ENCODE data around the gene ALG12. TPM values are rescaled to one million over a fixed set of nuclear protein-coding genes. Genes with fewer than 3 reads are reported as not detected.
A peak's percentile ranks its signal among the peaks of the same experiment; 100 is the strongest.

Gene ALG12
- total RNA-seq, 1 experiment from 2014 or later: 25.4 TPM

- no peaks in the 10 kb centered on the region for H3K27me3 Mint-ChIP-seq (ENCODE audit: unreplicated experiment)
- peak; percentile 40 for DNase-seq
- intact Hi-C loops (cut with micrococcal nuclease; ENCODE audit: unreplicated experiment): no loop called here
- peaks cover 13% of the 10 kb centered on the region for H3K4me1 Mint-ChIP-seq (ENCODE audit: low read depth, unreplicated experiment)
- CTCF ChIA-PET: interaction anchor here (0.7 to 3.7 kb wide), 7 partner anchors 12 to 80 kb away, joined by 3 to 30 read pairs (median 5); no protein-coding TSS in a partner anchor
- H3K9me3 Mint-ChIP-seq (ENCODE audit: low read depth, unreplicated experiment): no peaks in the 10 kb centered on the region
- no TSS peak for BruUV-seq (replicated peaks)
- H3K27ac Mint-ChIP-seq (ENCODE audit: unreplicated experiment): peak overlapping the region; percentile 93
- peak overlapping the region; percentile 58 for H3K4me3 Mint-ChIP-seq (ENCODE audit: low read depth, unreplicated experiment)
- peaks cover 62% of the 10 kb centered on the region for H3K36me3 Mint-ChIP-seq (ENCODE audit: insufficient read depth, unreplicated experiment)
- TF ChIP-seq CTCF (IDR thresholded peaks at IDR 0.05; ENCODE audit: unreplicated experiment): no peak
Observed at GRCh38 chr22:49950396-49950994, 32.3 kb upstream of the ALG12 start.

GRCh38 chr22:49949914-49950292 is 31.7 kb upstream of the ALG12 start:
- Mint-ChIP-seq H3K9me3 (ENCODE audit: low read depth, unreplicated experiment) (no peaks in the 10 kb centered on the region), H3K4me3 (ENCODE audit: low read depth, unreplicated experiment) (peak overlapping the region; percentile 76), H3K27ac (ENCODE audit: unreplicated experiment) (peak overlapping the region; percentile 93), H3K27me3 (ENCODE audit: unreplicated experiment) (no peaks in the 10 kb centered on the region), H3K36me3 (ENCODE audit: insufficient read depth, unreplicated experiment) (peaks cover 65% of the 10 kb centered on the region), H3K4me1 (ENCODE audit: low read depth, unreplicated experiment) (peaks cover 17% of the 10 kb centered on the region)
- intact Hi-C loops (cut with micrococcal nuclease; ENCODE audit: unreplicated experiment): loop anchor here (2.0 kb wide), 1 partner anchor 13 kb away; no protein-coding TSS in a partner anchor
- no peak for DNase-seq
- TF ChIP-seq CTCF (IDR thresholded peaks at IDR 0.05; ENCODE audit: unreplicated experiment): no peak
- CTCF ChIA-PET: interaction anchor here (0.7 to 3.7 kb wide), 3 partner anchors 14 to 19 kb away, joined by 3 to 30 read pairs (median 6); no protein-coding TSS in a partner anchor
- BruUV-seq (replicated peaks): no TSS peak

- intact Hi-C loops (cut with micrococcal nuclease; ENCODE audit: unreplicated experiment): loop anchor here (2.0 kb wide), 1 partner anchor 14 kb away; no protein-coding TSS in a partner anchor
- no peak for TF ChIP-seq CTCF (IDR thresholded peaks at IDR 0.05; ENCODE audit: unreplicated experiment)
- Mint-ChIP-seq H3K36me3 (ENCODE audit: insufficient read depth, unreplicated experiment) (peaks cover 65% of the 10 kb centered on the region), H3K4me1 (ENCODE audit: low read depth, unreplicated experiment) (peaks cover 17% of the 10 kb centered on the region), H3K27ac (ENCODE audit: unreplicated experiment) (peak overlapping the region; percentile 93), H3K9me3 (ENCODE audit: low read depth, unreplicated experiment) (no peaks in the 10 kb centered on the region), H3K4me3 (ENCODE audit: low read depth, unreplicated experiment) (peak overlapping the region; percentile 76), H3K27me3 (ENCODE audit: unreplicated experiment) (no peaks in the 10 kb centered on the region)
- BruUV-seq (replicated peaks): no TSS peak
- CTCF ChIA-PET: interaction anchor here (1.2 to 2.2 kb wide), 3 partner anchors 15 to 81 kb away, joined by 3 to 6 read pairs (median 6); no protein-coding TSS in a partner anchor
- peak; percentile 93 for DNase-seq
Observed at GRCh38 chr22:49948958-49949913, 31.0 kb upstream of the ALG12 start.

GRCh38 chr22:49948116-49948957 is 30.1 kb upstream of the ALG12 start:
- Mint-ChIP-seq H3K27me3 (ENCODE audit: unreplicated experiment) (no peaks in the 10 kb centered on the region), H3K36me3 (ENCODE audit: insufficient read depth, unreplicated experiment) (peaks cover 61% of the 10 kb centered on the region), H3K9me3 (ENCODE audit: low read depth, unreplicated experiment) (no peaks in the 10 kb centered on the region), H3K27ac (ENCODE audit: unreplicated experiment) (peak overlapping the region; percentile 93), H3K4me1 (ENCODE audit: low read depth, unreplicated experiment) (peaks cover 17% of the 10 kb centered on the region), H3K4me3 (ENCODE audit: low read depth, unreplicated experiment) (peak overlapping the region; percentile 76)
- BruUV-seq (replicated peaks): TSS peak; percentile 50
- no peak for TF ChIP-seq CTCF (IDR thresholded peaks at IDR 0.05; ENCODE audit: unreplicated experiment)
- peak; percentile 52 for DNase-seq
- intact Hi-C loops (cut with micrococcal nuclease; ENCODE audit: unreplicated experiment): loop anchor here (2.0 kb wide), 1 partner anchor 14 kb away; no protein-coding TSS in a partner anchor
- CTCF ChIA-PET: interaction anchor here (1.0 to 2.2 kb wide), 4 partner anchors 12 to 82 kb away, joined by 3 to 6 read pairs (median 4); partner anchors contain the start of gene PIM3
